Measurements from ENCODE around the gene CTNNA3.

DNA sequence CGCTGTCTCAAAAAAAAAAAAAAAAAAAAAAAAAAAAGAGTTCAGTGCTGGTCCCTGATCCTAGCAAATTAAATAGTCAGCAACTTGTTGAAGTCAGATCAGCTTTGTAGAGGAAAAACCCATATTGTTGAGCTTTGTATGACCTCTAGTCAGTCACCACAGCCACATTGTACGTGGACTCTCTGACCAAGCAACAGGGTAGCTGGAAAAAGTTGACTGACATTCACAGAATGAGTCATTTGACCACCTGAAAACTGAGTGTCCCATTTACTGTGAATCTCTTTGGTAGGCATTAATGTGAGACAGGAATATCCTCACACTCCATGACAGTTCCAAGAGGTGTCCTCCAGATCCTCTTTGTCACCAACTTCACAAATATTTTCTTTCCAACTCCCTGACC, 399.1 kb downstream of the CTNNA3 start:
- TF ChIP-seq, protein P1, sequence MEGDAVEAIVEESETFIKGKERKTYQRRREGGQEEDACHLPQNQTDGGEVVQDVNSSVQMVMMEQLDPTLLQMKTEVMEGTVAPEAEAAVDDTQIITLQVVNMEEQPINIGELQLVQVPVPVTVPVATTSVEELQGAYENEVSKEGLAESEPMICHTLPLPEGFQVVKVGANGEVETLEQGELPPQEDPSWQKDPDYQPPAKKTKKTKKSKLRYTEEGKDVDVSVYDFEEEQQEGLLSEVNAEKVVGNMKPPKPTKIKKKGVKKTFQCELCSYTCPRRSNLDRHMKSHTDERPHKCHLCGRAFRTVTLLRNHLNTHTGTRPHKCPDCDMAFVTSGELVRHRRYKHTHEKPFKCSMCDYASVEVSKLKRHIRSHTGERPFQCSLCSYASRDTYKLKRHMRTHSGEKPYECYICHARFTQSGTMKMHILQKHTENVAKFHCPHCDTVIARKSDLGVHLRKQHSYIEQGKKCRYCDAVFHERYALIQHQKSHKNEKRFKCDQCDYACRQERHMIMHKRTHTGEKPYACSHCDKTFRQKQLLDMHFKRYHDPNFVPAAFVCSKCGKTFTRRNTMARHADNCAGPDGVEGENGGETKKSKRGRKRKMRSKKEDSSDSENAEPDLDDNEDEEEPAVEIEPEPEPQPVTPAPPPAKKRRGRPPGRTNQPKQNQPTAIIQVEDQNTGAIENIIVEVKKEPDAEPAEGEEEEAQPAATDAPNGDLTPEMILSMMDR (IDR thresholded peaks at IDR 0.05): no peak
- TF ChIP-seq POLR2A (IDR thresholded peaks at IDR 0.05) (no peak), POLR2AphosphoS5 (IDR thresholded peaks at IDR 0.05) (no peak), EP300 (IDR thresholded peaks at IDR 0.05) (no peak)
